Natural killer cell (primary cell): ENCODE data around the gene ST3GAL3. TPM values are rescaled to one million over a fixed set of nuclear protein-coding genes. Genes with fewer than 3 reads are reported as not detected.

ENCODE experiments used
- ATAC-seq, 3 donors: fragments of 150-1000 bp in 2 of 3; fragments of 200-7000 bp in 1 of 3; cut with Tn5 transposase; 1 replicate in 1 of 3; 2 replicates in 2 of 3; pipeline ENCODE4 v1.10.0; 2021; ENCODE audit warnings: mild to moderate bottlenecking in 2 of 3, moderate library complexity in 2 of 3
- DNase-seq, 2 donors: peaks; one replicate each; pipeline versions ENCODE4 v3.0.0 to v3.0.0-alpha.2; 2013 to 2021; ENCODE audit warnings: mixed read lengths in 1 of 2
- H3K27ac ChIP-seq: one replicate; pipeline ENCODE4 v1.5.1; 2013; ENCODE audit warnings: mild to moderate bottlenecking, low read length
- H3K27me3 ChIP-seq: one replicate; pipeline ENCODE4 v1.6.1; 2013; ENCODE audit warnings: low read length; ENCODE audit not compliant: control insufficient read depth, insufficient read depth
- H3K36me3 ChIP-seq: one replicate; pipeline ENCODE4 v1.6.1; 2013; ENCODE audit warnings: low read length; ENCODE audit not compliant: control insufficient read depth, insufficient read depth
- H3K4me1 ChIP-seq: one replicate; pipeline ENCODE4 v1.6.1; 2013; ENCODE audit warnings: low read length; ENCODE audit not compliant: control insufficient read depth, insufficient read depth
- H3K4me3 ChIP-seq: one replicate; pipeline ENCODE4 v1.5.1; 2013; ENCODE audit warnings: low read length
- H3K9me3 ChIP-seq: one replicate; pipeline ENCODE4 v1.6.1; 2013; ENCODE audit warnings: low read length; ENCODE audit not compliant: control insufficient read depth, insufficient read depth
- H3K27ac Mint-ChIP-seq, 2 donors: one replicate each; pipeline ENCODE4 v1.8.0; 2022; ENCODE audit warnings: mild to moderate bottlenecking in 2 of 2, mixed read lengths in 2 of 2, moderate library complexity in 1 of 2
- H3K27me3 Mint-ChIP-seq, 2 donors: one replicate each; pipeline ENCODE4 v1.8.0; 2022; ENCODE audit warnings: low read depth in 2 of 2, mixed read lengths in 2 of 2
- H3K36me3 Mint-ChIP-seq: one replicate; pipeline ENCODE4 v1.8.0; 2022; ENCODE audit warnings: mixed read lengths
- H3K4me1 Mint-ChIP-seq, 2 donors: one replicate each; pipeline ENCODE4 v1.8.0; 2022; ENCODE audit warnings: mixed read lengths in 2 of 2
- H3K4me3 Mint-ChIP-seq: one replicate; pipeline ENCODE4 v1.8.0; 2022; ENCODE audit warnings: mild to moderate bottlenecking, moderate library complexity, mixed read lengths
- H3K9me3 Mint-ChIP-seq, 2 donors: one replicate each; pipeline ENCODE4 v1.8.0; 2022; ENCODE audit warnings: mixed read lengths in 2 of 2
- CTCF ChIP-seq: fragments of 200-600 bp; IDR thresholded peaks from one replicate; pipeline ENCODE4 v1.8.0; 2022; ENCODE audit warnings: antibody characterized with exemption
- WGBS: methylation state at CpG from one replicate; pipeline ENCODE4 v1.1.7; 2013; ENCODE audit warnings: missing lambda C conversion rate; ENCODE audit not compliant: insufficient coverage; 5-methylcytosine and 5-hydroxymethylcytosine counted together
- intact Hi-C: fragments of 100-400 bp; cut with micrococcal nuclease; formaldehyde crosslinking; loops from one replicate; pipeline ENCODE4 v1.14.2; 2022
- total RNA-seq, 4 donors: library from RNA; stranded (reverse); fragments of 120-200 nt in 1 of 4; gene quantifications; one replicate each; pipeline versions ENCODE4 v1.2.3 to v1.2.4, GENCODE V29; 2013 to 2022

Gene ST3GAL3
- total RNA-seq, 3 donors from 2014 or later (not counting 1 experiment from before 2014, with no cell fraction given), result 22.2 to 27.3 (median 22.3) TPM

- no peak overlapping the region for H3K4me3 ChIP-seq
- Mint-ChIP-seq H3K27ac (no peak overlapping the region), H3K4me1 (peaks cover 0 to 10% of the 10 kb centered on the region in 2 donors), H3K36me3 (no peaks in the 10 kb centered on the region), H3K4me3 (no peak overlapping the region), H3K27me3 (no peaks in the 10 kb centered on the region), H3K9me3 (no peaks in the 10 kb centered on the region)
- DNase-seq (no peak), ATAC-seq (no peak)
- H3K27me3 ChIP-seq, result no peaks in the 10 kb centered on the region
- WGBS, result 85% methylated on average over 4 of the region's 4 CpGs
- no peaks in the 10 kb centered on the region for H3K36me3 ChIP-seq
- H3K27ac ChIP-seq, result no peak overlapping the region
- no peaks in the 10 kb centered on the region for H3K4me1 ChIP-seq
- TF ChIP-seq CTCF, result no peak
- H3K9me3 ChIP-seq, result no peaks in the 10 kb centered on the region
- intact Hi-C loops, result no loop called here
Measured at GRCh38 chr1:43799656-43800635, 92.6 kb downstream of the ST3GAL3 start.

- no peak overlapping the region for H3K27ac Mint-ChIP-seq
- no peaks in the 10 kb centered on the region for H3K27me3 ChIP-seq
- ATAC-seq, result no peak
- H3K27me3 Mint-ChIP-seq, result no peaks in the 10 kb centered on the region
- no peak overlapping the region for H3K4me3 ChIP-seq
- no peaks in the 10 kb centered on the region for H3K4me1 ChIP-seq
- H3K27ac ChIP-seq, result no peak overlapping the region
- no peaks in the 10 kb centered on the region for H3K36me3 Mint-ChIP-seq
- H3K36me3 ChIP-seq, result no peaks in the 10 kb centered on the region
- no peak for DNase-seq
- H3K4me3 Mint-ChIP-seq, result no peak overlapping the region
- intact Hi-C loops, result no loop called here
- TF ChIP-seq CTCF, result no peak
- no peaks in the 10 kb centered on the region for H3K9me3 ChIP-seq
- H3K4me1 Mint-ChIP-seq, result peaks cover 0 to 10% of the 10 kb centered on the region in 2 donors
- no peaks in the 10 kb centered on the region for H3K9me3 Mint-ChIP-seq
- 100% methylated on average over 1 of the region's 3 CpGs for WGBS
Measured at GRCh38 chr1:43800771-43801170, 93.4 kb downstream of the ST3GAL3 start.

GRCh38 chr1:43801203-43801602 lies 93.9 kb downstream of the ST3GAL3 start:
- Histone ChIP-seq H3K27me3 (no peaks in the 10 kb centered on the region), H3K4me1 (no peaks in the 10 kb centered on the region), H3K36me3 (no peaks in the 10 kb centered on the region), H3K27ac (no peak overlapping the region), H3K9me3 (no peaks in the 10 kb centered on the region), H3K4me3 (no peak overlapping the region)
- DNase-seq (no peak), ATAC-seq (no peak)
- Mint-ChIP-seq H3K4me1 (peaks cover 0 to 10% of the 10 kb centered on the region in 2 donors), H3K27me3 (no peaks in the 10 kb centered on the region), H3K36me3 (no peaks in the 10 kb centered on the region), H3K9me3 (no peaks in the 10 kb centered on the region), H3K27ac (no peak overlapping the region), H3K4me3 (no peak overlapping the region)
- intact Hi-C loops, result no loop called here
- 76% methylated on average over 3 of the region's 3 CpGs for WGBS
- TF ChIP-seq CTCF, result no peak
